ENCODE results near the gene SLX9. TPM values are rescaled to one million over a fixed set of nuclear protein-coding genes. Genes with fewer than 3 reads are reported as not detected.

Gene SLX9
- polyA plus RNA-seq, 1 of the 3 experiments (the other 2 are of a cell fraction): 42.9 TPM

GRCh38 chr21:44966135-44967081, 26.6 kb downstream of the SLX9 start:
- no peak overlapping the region for H3K4me2 ChIP-seq
- peak; percentile 81 for TF ChIP-seq MXI1 (IDR thresholded peaks at IDR 0.05; ENCODE audit: low read depth, low read length)
- no peak for TF ChIP-seq MEF2A (IDR thresholded peaks at IDR 0.05; ENCODE audit: borderline replicate concordance, low read depth)
- no peak overlapping the region for H2AFZ ChIP-seq (ENCODE audit: low read depth)
- POLR2A ChIA-PET: interaction anchor here (0.6 kb wide), 1 partner anchor 84 kb away, joined by 3 read pairs; no protein-coding TSS in a partner anchor
- H3K27me3 ChIP-seq (ENCODE audit: insufficient read depth): no peaks in the 10 kb centered on the region
- CTCF ChIA-PET: interaction anchor here (0.9 to 4.3 kb wide), 6 partner anchors 12 to 174 kb away, joined by 3 to 35 read pairs (median 6); no protein-coding TSS in a partner anchor
- H3K9me2 ChIP-seq: no peaks in the 10 kb centered on the region
- H3K27ac ChIP-seq (ENCODE audit: low read depth in 2 of 2, low read length in 1 of 2): peak overlapping the region in 1 of 2 experiments; percentile 73; a peak in 2 of 4 replicates
- peaks cover 27% of the 10 kb centered on the region for H3F3A ChIP-seq (replicated peaks; ENCODE audit: insufficient read depth)
- WGBS (ENCODE audit: low lambda C conversion rate): 89% methylated on average over 22 of the region's 30 CpGs
- H3K9me3 ChIP-seq: no peaks in the 10 kb centered on the region
- peaks cover 32% of the 10 kb centered on the region; the same call in 1 of the 2 replicates for H3K79me2 ChIP-seq (ENCODE audit: insufficient read depth)
- peaks cover 22 to 29% of the 10 kb centered on the region in 2 experiments; a peak in 3 of 4 replicates for H3K4me1 ChIP-seq (ENCODE audit: control insufficient read depth in 1 of 2, insufficient read depth in 2 of 2, low read depth in 1 of 2, low read length in 1 of 2)
- peak; percentile 79 for DNase-seq
- no peaks in the 10 kb centered on the region for H4K20me1 ChIP-seq (ENCODE audit: insufficient read depth)
- no peak overlapping the region for H3K9ac ChIP-seq
- peaks cover 20 to 29% of the 10 kb centered on the region in 2 experiments for H3K36me3 ChIP-seq (replicated peaks in 1 of 2; ENCODE audit: control insufficient read depth in 1 of 2, insufficient read depth in 2 of 2, low read length in 1 of 2)
- no peak overlapping the region for H3K4me3 ChIP-seq (ENCODE audit: low read depth in 2 of 2, low read length in 1 of 2)

GRCh38 chr21:44967082-44968047, 27.5 kb downstream of the SLX9 start:
- CTCF ChIA-PET: interaction anchor here (0.8 to 4.3 kb wide), 6 partner anchors 9 to 173 kb away, joined by 3 to 35 read pairs (median 4); no protein-coding TSS in a partner anchor
- H3K4me2 ChIP-seq: no peak overlapping the region

More at GRCh38 chr21:44967082-44968047, 27.5 kb downstream of the SLX9 start:
- Histone ChIP-seq H3K9me3 (no peaks in the 10 kb centered on the region), H3K9ac (no peak overlapping the region), H3K36me3 (replicated peaks in 1 of 2; ENCODE audit: control insufficient read depth in 1 of 2, insufficient read depth in 2 of 2, low read length in 1 of 2) (peaks cover 15 to 30% of the 10 kb centered on the region in 2 experiments), H3K4me3 (ENCODE audit: low read depth in 2 of 2, low read length in 1 of 2) (no peak overlapping the region), H3F3A (replicated peaks; ENCODE audit: insufficient read depth) (peaks cover 18% of the 10 kb centered on the region), H3K27ac (ENCODE audit: low read depth in 2 of 2, low read length in 1 of 2) (no peak overlapping the region; a peak in 1 of 4 replicates), H3K27me3 (ENCODE audit: insufficient read depth) (no peaks in the 10 kb centered on the region), H2AFZ (ENCODE audit: low read depth) (no peak overlapping the region), H3K9me2 (no peaks in the 10 kb centered on the region), H4K20me1 (ENCODE audit: insufficient read depth) (no peaks in the 10 kb centered on the region), H3K79me2 (ENCODE audit: insufficient read depth) (peaks cover 32% of the 10 kb centered on the region; the same call in 1 of the 2 replicates), H3K4me1 (ENCODE audit: control insufficient read depth in 1 of 2, insufficient read depth in 2 of 2, low read depth in 1 of 2, low read length in 1 of 2) (peaks cover 19 to 29% of the 10 kb centered on the region in 2 experiments; a peak in 3 of 4 replicates)
- DNase-seq: no peak
- 92% methylated on average over 24 of the region's 38 CpGs for WGBS (ENCODE audit: low lambda C conversion rate)
- TF ChIP-seq POLR2AphosphoS5 (IDR thresholded peaks at IDR 0.05; ENCODE audit: low read depth, low read length) (no peak), MAX (IDR thresholded peaks at IDR 0.05; ENCODE audit: low read depth) (no peak), EP300 (IDR thresholded peaks at IDR 0.05; ENCODE audit: borderline replicate concordance in 1 of 2, low read depth in 1 of 2, low read length in 1 of 2) (no peak), RCOR1 (IDR thresholded peaks at IDR 0.05; ENCODE audit: low read length) (no peak), FOXM1 (IDR thresholded peaks at IDR 0.05; ENCODE audit: low read depth) (no peak), NRF1 (IDR thresholded peaks at IDR 0.05; ENCODE audit: low read depth, low read length) (no peak), RFX5 (IDR thresholded peaks at IDR 0.05; ENCODE audit: low read length) (no peak), TAF1 (IDR thresholded peaks at IDR 0.05; ENCODE audit: borderline replicate concordance, low read depth, low read length) (no peak), USF2 (IDR thresholded peaks at IDR 0.05; ENCODE audit: borderline replicate concordance, low read depth, low read length) (no peak), MXI1 (IDR thresholded peaks at IDR 0.05; ENCODE audit: low read depth, low read length) (no peak)
- POLR2A ChIA-PET: interaction anchor here (0.6 kb wide), 1 partner anchor 83 kb away, joined by 3 read pairs; no protein-coding TSS in a partner anchor

Measured in SK-N-SH (cell line).